GM12864 (cell line): ENCODE data around the gene COL25A1.

Source experiments
- DNase-seq: peaks from one replicate; pipeline ENCODE4 v3.0.0-alpha.2; 2011; ENCODE audit warnings: low read depth
- H3K4me3 ChIP-seq: 2 replicates; pipeline ENCODE4 v1.5.1; 2011; ENCODE audit warnings: mild to moderate bottlenecking, low read depth, low read length, control low read depth
- TF ChIP-seq, protein P1 (sequence below): IDR thresholded peaks from 2 replicates; pipeline ENCODE4 v1.5.1; 2011; ENCODE audit warnings: low read depth, mild to moderate bottlenecking, moderate library complexity, low read length, control low read depth, inconsistent platforms; ENCODE audit errors: missing control alignments

The COL25A1 gene

DNA sequence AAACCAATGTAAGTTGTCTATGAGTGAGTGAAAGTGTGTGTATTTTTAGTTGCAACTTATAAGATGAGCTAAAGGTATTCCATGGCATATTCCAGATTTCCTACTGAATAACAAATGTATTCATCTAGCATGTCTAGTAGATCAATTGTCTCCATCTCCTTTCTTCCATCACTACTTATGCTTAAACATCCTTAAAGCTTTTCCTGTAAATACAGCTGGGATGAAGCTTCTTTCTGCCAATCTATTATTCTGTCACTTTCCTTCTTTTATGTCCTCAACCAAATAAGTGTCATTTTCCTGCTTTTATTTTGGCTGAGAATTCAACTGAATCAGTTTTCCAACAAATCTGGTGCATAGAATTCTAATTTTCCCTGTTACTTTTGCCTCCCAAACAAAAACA, 136.3 kb downstream of the COL25A1 start:
- TF ChIP-seq, protein P1, sequence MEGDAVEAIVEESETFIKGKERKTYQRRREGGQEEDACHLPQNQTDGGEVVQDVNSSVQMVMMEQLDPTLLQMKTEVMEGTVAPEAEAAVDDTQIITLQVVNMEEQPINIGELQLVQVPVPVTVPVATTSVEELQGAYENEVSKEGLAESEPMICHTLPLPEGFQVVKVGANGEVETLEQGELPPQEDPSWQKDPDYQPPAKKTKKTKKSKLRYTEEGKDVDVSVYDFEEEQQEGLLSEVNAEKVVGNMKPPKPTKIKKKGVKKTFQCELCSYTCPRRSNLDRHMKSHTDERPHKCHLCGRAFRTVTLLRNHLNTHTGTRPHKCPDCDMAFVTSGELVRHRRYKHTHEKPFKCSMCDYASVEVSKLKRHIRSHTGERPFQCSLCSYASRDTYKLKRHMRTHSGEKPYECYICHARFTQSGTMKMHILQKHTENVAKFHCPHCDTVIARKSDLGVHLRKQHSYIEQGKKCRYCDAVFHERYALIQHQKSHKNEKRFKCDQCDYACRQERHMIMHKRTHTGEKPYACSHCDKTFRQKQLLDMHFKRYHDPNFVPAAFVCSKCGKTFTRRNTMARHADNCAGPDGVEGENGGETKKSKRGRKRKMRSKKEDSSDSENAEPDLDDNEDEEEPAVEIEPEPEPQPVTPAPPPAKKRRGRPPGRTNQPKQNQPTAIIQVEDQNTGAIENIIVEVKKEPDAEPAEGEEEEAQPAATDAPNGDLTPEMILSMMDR, result no peak
- no peak overlapping the region for H3K4me3 ChIP-seq
- DNase-seq, result no peak

DNA sequence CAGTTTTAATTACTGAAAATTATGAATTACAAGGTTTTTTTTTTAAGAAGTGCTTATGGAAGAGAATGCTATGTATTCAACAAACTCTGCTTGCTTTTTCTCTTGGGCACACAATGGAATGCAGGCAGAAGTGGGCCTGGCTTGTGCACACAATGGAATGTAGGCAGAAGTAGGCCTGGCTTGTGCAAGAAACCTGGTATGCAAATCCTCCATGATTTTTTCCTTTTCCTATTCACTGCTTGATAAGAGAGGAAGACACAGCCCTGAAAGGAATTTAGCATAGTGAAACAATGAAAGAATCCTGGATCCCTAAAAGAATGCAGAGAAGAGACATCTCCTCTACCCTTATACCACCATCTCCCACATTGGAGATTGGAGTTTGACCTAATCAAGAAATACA, 138.4 kb downstream of the COL25A1 start:
- no peak for DNase-seq
- no peak overlapping the region for H3K4me3 ChIP-seq
- TF ChIP-seq, protein P1, result no peak

DNA sequence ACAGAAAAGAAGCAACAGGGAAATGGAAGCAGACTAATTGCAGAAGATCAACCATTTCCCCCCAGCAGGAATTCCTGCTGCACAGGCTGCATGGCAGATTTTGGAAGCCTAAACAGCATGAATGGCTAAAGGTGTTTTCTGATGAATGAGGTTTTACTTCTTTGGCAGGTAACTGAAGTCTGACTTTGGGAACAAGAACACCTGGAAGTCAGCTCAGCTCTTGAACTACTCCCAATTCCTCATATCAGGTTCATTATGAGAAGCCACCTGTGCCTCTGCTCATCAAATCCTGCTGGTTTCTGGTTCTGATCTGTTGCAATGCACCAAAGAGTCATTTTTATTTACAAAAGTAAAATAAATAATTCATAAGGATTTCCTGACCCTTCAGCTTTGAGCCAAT, 139.0 kb downstream of the COL25A1 start:
- TF ChIP-seq, protein P1, result no peak
- H3K4me3 ChIP-seq, result no peak overlapping the region
- DNase-seq, result no peak

DNA sequence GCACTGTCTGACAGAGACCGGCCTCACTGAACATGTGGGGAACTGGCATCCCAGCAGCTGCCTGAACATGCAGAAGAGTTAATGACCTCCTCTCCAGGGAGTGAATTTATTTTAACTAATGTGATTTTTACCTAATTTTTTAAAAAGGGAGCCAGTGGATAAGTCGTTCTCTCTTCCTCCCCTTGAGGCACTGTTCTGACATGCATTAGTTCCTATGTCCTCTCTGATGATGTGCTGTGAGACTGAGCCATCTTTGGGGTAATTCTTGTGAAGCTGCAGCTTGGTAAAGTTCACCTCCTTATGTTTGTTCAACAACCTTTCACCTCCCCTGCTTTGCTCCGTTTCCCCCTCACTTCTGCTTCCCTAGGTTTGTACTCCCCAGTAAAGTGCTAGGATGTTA, 139.7 kb downstream of the COL25A1 start:
- TF ChIP-seq, protein P1, result peak; percentile 18
- no peak for DNase-seq
- no peak overlapping the region for H3K4me3 ChIP-seq

DNA sequence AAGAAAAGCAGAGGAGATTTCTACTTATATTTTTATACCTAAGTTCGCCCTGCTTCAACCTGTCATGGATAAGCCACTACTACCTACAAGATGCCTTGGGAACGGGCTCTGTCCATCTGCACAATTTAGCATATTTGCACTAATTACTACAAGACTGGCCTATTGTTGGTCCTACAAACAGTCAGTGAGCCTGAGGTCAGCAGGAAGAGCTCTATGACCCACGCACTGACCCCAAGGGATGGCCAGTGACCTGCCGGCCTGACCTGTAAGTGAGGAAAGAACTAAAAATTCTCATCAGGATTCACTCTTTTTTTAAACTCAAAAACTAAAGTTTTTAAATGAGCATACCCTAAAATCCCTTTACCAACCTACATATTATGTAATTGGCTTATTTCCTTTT, 142.0 kb downstream of the COL25A1 start:
- DNase-seq, result no peak
- H3K4me3 ChIP-seq, result no peak overlapping the region
- TF ChIP-seq, protein P1, result no peak

DNA sequence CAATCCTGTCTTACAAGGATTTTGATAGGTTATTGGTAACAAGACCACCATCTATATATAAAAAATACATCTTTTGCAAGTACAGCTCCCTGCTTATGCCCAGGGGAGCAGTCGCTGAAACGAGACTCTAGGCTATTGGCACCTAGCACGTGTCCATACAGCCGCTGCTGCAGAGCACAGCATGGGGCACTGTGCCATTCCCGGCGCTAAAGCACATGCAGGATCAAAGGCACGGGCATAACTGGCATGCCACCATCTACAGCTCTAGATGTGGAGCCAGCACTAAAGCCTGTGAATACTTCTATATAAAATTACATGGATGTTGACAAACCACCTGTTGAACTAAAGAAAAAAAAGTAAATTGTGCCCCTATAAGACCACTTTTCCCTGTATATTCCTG, 144.8 kb downstream of the COL25A1 start:
- no peak overlapping the region for H3K4me3 ChIP-seq
- DNase-seq, result no peak
- TF ChIP-seq, protein P1, result no peak

DNA sequence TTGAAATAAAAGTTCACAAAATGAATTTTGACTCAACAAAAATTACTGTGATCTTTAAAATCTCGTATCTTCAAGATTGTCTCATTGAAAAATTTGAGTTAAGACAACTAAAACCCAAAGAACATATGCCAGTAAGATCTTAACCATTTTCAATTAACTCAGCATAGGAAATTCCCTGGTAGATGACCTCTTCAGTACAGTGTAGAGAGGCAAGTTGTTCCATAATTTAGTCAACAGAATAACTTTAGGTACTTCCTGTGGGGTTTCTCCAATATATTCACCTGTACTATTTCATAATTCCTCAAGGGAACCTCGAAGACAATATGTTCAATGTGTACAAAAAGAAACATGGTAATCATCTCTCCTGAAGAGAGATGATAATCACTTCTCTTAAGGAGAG, 145.3 kb downstream of the COL25A1 start:
- no peak overlapping the region for H3K4me3 ChIP-seq
- TF ChIP-seq, protein P1, result no peak
- DNase-seq, result no peak
